Frontal cortex (tissue), 4 donors: Measurements from ENCODE around the gene TLDC2. TPM values are rescaled to one million over a fixed set of nuclear protein-coding genes. Genes with fewer than 3 reads are reported as not detected.

Source experiments
- DNase-seq, 2 donors: peaks; one replicate each; pipeline ENCODE4 v3.0.0; 2012; ENCODE audit warnings: low spot score in 2 of 2
- FAIRE-seq: peaks from 2 replicates; lab custom pipeline; 2012; peaks lifted over from hg19 to GRCh38; lab: Jason Lieb, UNC
- total RNA-seq: library from RNA; depleted of rRNA; stranded (reverse); fragments of >200 nt; gene quantifications from one replicate; pipeline ENCODE4 v1.2.3, GENCODE V29; 2014
- donor health status: control.
- donor health status: control.
- donor health status: control.

The TLDC2 gene
- total RNA-seq, 1 donor from 2014 or later: under 0.01 TPM

DNA sequence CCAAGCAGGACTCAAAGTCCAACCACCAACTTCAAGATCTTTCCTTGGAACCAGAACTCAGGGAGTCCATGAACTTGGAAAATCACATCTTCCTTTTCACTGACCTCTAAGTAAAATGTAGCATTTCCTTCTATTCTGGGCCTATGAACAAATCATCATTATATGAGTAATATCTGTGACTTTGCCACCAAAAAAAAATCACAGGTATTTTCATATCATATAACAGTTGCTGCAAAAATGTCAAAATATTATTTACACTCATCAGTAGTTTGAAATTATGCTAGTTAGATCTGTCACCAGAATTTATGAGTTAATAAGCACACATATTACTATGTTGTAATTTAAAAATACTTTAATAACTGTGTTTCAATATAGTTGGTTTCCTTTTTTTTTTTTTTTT is 27.3 kb upstream of the TLDC2 start:
- no peak for DNase-seq
- peak; percentile 15 for FAIRE-seq

DNA sequence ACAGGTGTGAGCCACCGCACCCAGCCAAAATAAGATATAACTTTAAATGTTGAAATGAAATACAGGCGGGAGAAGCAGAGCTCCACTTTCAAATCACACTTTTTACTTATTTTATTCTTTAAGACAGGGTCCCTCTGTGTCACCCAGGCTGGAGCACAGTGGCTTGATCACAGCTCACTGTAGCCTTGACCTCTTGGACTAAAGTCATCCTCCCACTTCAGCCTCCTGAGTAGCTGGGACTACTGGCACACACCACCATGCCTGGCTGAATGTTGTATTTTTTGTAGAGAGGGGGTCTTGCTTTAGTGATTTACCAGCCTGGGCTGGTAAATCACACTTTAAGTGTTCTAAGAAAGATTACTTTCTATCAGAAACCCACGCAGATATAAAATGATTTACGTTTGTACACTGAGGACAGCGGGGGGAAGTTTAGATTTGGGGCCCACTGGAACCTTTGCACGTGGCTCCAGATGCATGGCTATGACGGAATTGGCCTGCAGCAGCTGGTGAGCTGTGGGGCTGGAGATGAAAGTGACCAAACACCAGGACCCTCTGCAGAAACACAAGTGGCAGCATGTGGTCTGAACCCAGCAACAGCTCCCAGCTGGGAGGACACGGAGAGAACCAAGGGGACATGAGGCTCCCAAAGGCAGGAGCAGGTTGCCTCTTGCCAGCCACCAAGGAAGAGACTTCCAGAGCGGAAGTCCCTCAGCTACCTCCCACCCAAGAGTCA is 26.4 kb upstream of the TLDC2 start:
- FAIRE-seq: no peak

DNA sequence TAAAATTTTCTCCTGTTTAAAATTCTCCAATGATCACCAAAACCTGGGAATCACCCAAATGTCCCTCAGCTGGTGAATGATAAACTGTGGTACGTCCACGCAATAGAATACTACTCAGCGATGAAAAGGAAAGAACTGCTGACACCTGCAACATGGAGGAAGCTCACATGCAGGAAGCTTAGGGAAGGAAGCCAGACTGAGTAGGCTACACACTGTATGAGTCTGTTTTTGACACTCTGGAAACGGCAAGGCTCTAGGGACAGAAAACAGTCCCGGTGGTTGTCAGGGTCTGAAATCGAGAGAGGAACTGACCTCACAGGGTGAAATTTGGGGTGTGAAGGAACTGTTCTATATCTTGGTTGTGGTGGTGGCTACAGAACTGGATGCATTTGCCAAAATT is 25.2 kb upstream of the TLDC2 start:
- FAIRE-seq (no peak), DNase-seq (no peak)

More for the DNA sequence above, 26.4 kb upstream of the TLDC2 start:
- no peak for DNase-seq

DNA sequence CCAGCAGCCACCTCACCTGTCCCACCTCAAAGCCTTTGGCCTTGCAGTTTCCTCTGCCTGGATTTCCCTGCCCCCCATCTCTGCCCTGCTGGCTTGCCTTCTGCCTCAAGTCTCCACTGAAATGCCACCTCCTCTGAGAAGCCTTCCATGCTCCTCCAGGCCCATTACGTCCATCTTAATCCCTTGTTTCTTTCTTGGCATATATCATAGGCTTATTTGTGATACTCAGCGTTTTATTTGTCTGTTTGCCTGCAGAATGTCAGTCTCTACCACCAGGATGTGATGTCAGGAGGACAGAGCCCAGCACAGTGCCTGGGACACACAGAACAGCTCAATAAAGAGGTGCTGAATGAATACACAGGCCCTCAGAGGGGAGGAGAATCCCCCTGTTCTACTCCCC is 24.4 kb upstream of the TLDC2 start:
- DNase-seq: no peak
- no peak for FAIRE-seq

DNA sequence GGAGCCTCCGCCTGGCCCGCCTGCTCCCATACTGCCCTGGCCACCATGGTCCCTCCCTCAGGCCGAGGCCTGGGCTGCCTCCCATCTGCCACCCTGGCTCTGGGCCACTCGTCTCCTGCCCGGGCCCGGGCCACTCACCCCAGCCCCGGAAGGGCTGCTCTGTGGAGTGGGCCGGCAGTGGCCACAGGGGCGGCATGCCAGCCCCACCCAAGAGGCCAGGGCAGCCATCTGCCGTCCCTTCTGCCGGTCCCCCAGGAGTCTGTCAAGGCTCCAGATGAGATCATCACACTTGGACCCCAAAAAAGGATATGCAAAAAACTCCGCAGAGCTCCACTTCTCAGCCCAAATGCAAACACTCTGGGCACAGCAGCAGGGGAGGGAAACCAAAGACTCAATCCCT is 23.8 kb upstream of the TLDC2 start:
- FAIRE-seq: no peak
- no peak for DNase-seq

DNA sequence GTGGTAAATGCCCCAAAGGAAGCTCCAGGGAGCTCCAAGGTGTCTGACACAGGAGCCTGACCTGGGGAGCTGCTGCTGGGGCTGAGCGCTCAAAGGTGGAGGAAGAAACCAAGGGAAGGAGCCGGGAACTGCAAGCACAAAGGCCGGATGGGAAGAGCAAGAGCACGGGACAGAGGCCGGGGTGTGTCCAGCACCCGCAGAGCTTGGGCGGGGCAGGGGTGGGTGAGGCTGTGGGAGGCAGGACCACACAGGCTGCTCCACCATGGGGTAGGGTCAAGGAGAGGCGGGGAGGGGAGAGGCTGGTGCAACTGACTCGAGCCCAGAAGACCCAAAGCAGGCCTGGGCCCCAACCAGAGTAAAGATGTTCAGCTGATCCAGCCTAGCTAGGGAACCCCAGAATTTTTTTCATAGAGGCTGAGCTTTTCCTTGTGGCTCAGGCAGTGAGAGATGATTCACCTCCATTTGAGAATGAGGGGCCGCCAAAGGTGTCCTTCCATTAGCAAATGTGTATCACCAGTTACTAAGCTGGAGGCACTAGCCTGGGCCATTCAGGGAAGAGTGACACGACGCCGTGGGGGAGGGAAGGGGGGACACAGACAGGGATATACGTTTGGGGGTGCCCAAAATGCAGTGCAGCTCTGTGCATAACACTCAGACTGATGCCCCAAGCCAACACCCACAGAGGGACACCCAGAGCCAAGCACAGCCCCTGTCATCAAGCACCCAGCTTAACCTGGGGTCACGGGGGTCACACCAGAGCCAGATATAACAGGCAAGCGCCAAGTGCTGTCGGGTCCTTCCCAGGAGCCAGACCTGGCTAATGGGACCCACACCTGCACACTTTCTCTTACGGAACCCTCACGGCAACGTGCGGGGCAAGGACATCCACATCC is 21.3 kb upstream of the TLDC2 start:
- DNase-seq (no peak), FAIRE-seq (no peak)

DNA sequence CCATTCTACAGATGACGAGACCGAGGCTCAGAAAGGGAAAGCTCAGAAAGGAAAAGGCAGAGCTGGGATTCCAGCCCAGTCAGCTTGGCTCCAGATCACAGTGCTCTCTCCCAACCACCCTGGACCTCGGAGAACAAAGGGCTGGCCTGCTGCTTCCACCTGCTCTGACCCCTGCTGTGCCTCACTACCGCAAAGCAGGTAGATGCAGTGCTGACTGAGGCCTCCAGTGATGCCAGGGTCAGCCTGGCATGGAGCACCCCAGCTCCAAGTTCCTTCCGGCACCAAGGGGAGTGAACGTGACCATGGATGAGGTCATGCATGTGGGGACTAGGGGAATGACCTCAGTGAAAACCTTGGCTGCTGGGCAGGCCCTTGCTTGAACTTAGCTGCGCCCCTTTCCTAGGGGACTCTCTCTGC is 20.7 kb upstream of the TLDC2 start:
- FAIRE-seq (no peak), DNase-seq (no peak)

DNA sequence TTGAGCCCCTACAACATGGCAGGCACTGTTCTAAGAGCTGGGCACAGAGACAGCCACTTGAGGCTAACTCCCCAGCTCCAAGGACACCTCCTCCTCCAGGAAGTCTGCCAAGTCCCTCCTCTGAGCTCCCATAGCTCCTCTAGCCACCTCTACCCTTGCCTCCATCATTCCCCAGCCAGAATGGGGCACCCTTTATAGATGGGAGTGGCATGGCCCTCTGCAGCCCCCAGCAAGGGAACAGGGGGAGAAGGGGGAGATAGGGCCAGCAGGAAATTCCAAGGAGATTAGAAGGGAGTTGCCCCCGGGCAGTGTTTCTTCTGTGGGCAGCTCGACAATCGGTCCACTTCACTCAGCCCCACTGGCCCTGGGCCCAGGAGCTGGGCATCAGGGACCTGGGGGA is 19.7 kb upstream of the TLDC2 start:
- FAIRE-seq (no peak), DNase-seq (no peak)

DNA sequence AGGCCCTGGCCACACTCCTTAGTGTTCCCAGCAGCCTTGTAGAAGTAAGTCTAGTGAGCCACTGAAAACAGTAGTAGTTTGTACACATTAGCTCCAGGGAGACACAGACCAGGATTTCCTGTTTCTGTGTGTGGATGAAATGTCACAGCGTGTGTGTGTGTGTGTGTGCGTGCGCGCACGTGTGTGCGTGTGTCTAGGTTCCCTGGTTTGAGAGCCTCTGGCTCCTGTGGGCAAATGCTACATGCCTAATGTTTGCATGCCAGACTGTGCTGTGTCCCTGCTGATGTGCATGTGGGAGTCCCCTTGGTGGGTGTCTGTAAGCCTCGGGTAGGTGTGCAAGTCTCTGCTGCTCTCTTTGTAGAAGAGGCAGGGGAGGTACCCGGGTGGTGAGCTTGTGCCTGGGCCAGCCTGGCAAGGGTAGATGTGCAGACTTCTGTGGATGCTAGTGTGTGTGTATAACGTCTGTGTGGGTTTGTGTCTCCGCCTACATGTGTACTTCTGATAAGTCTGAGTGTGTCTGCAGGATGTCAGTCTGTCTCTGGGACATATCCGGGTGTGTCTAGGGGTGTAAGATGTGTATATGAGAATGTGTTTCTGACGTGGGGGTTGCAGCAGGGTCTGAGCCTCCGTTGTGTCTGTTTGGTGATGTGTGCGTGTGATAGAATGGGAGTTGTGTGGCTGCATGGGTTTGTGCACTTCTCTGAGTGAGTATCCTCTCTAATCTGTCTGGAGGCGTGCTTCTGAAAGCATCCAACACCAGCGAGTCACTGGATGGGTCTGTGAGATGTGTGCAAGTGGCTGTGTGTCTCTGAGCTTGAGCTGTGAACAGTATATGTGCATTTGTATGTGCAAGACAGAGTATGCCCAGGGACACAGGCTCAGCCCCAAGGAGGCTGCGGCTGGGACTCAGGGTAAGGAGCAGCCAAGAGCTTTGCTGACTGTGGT is 19.0 kb upstream of the TLDC2 start:
- FAIRE-seq (no peak), DNase-seq (no peak)

DNA sequence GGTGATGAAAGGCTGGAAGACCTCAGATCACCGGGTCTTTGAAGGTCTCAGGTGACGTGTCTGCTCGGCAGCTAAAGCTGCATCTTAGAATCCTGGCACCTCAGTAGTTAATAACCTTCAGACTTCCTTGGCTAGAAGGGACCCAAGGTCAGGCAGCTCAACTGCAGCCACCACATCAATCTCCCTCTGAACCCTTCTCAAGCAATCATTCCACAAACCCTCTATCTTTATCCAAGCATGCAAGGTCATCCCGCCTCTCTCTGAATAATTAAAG is 16.7 kb upstream of the TLDC2 start:
- FAIRE-seq: no peak
- no peak for DNase-seq

DNA sequence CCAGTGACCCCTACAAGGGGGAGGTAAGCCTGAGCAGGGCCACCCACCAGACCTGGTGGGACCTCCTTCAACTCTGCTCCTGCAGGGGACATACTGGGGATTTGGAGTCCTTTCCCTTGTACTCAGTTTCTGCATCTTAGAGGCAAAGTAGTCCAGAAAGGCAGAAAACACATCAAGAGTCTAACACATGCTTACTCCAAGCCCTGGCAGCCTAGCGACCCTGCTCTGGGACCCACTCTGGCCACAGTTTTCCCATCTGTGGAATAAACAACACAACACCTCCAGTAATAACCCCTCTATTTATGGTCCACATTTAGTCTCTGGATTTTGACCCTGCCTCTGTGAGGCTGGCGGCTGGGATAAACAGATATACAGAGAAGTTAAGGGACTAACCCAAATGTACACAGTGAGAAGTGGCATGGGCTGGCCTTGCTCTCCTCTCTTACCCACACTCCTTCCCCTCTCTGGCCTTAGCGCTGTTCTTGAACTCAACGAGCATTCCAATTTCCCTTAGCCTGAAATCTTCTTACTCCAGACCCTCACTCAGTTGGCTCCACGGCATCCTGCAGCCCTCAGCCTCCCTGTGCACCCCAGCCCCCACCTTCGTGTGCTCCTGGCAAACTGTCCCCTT is 16.1 kb upstream of the TLDC2 start:
- DNase-seq: no peak
- no peak for FAIRE-seq

DNA sequence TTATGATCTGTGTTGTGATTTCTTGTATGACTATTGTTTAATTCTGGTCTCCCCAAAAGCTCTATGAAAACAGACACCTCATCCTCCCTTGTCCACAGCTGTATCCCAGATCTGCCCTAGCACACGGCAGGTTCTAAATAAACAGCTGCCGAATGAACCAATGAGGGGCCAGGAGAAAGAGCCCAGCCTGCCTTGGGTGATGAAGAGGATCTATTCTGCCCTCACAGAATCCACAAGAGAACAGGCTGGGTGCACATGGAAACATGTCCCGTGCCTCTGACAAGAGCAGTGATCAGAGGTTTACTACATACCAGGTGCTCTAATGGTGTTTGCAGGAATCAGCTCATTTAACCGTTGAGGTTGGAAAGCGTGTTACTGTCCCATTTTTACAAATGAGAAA is 15.6 kb upstream of the TLDC2 start:
- DNase-seq: no peak
- no peak for FAIRE-seq

DNA sequence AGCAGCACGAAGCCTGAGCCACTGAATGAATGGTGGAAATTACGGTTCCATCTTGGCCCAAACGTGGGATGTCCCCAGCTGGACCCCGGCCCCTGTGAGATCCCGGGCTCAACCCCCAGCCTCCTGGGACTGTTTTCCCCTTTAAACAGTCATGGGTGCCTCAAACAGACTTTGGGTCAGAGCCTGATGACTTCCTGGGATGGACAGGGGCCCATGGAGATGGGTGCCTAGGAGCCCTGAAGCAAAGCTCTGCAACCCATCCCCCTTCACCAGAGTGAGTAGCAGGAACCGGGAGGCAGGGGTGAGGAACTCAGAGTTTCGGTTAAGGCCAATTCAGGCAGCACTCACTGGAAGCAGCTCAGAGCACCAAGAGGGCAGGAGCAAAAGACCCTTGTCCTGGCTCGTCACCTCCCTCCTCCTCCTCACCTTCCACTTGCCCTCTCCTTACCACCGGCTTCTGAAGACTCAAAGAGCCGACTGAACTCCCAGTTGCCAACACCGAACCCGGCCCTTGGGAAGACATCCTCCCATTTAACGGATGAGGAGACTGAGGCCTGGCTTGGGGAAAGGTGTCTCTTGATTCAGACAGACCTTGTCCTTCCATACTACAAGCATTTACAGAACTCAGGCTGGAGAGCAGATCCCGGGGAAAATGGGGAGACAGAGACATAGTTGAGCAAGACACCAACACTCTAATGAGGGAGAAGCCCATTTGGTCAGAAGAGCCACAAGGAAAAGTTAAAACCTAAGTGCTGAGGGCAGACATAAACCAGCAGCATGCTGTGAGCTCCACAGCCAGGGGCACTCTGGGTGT is 14.9 kb upstream of the TLDC2 start:
- FAIRE-seq: no peak
- no peak for DNase-seq

DNA sequence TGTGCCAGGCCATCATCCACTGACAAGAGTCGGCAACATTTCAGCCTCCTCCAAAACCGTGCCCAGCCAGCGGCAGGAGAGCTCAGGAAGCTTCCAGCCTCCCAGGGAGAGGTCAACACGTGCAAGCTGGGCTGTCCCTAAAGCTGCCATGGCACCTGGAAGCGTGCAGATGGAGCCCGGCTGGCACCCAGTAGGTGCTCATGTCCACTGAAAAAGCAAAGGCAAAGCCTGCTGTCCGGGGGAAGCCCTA is 14.4 kb upstream of the TLDC2 start:
- DNase-seq: no peak
- FAIRE-seq: no peak

DNA sequence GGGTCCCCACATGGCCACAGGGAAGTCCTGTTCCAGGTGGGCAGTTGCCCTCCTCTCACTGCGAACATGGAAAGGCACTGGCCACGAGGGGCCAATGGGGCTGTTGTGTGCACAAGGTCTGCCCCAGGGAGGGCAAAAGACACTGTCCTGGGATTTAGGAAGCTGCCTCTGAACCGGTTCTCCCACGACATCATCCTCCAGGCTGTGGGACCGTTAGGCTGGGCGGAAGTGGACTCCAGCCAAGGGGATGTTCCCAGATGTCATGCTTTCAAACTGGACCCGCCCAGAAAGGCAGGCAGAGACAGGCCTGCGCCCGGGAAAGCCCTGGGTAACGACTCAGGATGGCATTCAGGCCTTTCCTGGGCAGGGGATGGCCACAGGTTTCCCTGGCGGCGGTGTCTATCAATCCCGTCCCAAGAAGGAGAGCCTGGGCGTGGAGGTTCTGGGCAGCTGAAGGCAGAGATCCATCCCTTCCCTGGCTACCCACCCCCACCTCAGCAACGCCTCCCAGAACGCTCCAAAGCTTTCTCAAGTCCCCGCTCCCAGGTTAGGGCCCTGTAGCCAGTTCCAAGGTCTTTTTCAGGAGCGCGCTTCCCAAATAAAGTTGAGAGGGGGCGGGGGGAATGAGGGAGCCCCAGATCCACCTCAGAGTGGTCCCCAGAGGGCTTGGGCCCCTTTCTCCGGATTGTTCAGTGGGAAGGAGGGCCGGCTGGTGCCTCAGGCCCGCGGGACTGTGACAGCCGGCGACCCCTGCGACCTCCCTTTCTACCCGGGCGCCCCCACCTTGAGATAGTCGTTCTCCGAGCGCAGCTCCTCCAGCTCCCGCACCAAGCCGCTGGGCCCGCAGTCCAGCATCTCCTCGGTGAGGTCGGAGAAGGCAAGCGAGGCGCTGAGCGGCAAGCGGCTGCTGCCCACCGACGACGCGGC is 13.8 kb upstream of the TLDC2 start:
- DNase-seq: peak; percentile 83 to 86
- no peak for FAIRE-seq

DNA sequence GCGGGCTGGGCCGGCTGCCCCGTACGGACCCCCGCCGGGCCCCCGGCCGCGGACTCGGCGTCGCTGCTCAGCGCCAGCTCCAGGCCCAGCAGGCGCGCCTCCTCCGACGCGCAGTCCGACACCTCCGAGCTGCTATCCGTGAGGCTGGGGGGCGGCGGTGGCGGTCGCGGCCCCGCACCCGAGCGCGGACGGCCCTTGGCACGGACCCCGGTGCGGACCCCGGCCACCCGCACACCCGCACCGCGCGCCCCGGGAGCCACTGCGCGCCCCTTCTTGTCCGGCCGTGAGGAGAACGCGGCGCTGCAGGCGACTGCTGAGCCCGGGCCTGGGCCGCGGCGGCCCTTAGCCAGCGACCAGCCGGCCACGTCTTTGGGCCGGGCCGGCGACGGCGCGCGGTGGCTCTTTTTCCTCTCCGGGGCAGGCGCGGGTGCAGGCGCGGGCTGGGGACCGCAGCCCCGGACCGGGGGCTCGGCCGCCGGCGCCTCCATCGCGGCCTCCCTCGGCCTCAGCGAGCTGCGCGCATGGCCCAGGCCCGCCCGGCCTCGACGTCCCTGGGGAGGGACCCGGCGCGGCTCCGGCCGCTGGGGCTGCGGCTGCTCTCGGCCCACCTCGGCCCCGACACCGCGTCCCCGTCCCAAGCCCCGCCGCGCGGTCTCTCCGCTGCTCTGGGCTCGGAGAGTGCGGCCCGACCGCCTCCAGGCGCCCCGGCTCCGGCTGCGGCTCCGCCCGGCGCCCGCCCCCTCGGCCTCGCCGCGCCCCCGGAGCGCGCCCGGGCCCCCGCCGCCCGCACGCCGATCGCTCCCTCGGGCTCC is 12.9 kb upstream of the TLDC2 start:
- DNase-seq (no peak), FAIRE-seq (no peak)

DNA sequence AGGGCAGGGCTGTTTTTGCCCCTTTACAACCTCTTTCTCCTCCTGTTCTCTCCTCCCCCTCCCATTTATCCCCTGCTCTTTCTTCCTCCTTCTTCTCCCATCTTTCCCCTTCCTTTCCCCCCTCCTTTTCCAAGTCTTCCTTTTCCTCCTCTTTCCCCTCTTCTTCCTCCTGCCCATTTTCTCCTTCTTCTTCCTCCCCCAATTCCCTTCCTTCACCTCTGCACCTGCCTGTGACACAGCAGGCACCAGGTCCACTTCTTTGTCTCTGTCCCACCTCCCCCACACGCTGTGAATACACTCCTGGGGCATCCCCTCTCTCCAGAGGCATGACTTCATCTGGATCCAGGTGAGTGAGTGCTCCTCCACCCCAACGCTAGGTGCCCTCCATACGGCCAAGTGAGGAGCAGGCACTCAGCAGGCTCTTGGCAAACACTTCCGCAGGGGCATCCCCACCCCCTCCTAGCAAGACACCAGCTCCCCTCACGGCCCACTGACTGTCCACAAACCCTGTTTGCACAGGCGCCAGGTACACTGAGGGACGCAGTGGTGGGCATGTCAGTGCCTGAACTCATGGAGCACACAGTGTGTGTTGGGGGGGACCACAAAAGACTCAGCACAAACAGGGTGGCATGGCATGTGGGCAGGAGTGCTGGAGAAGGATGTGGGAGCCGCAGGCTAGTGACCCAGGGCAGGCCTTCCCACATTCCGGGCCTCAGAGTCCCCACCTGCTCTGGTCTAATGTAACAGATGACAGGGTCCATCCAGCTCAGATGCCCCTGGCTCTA is 10.7 kb upstream of the TLDC2 start:
- FAIRE-seq (no peak), DNase-seq (no peak)
